IPS-11a (cell line): ENCODE measurements around the gene WNT5B.
"Not testable (repeated sequence)": the region's sequence is repeated elsewhere in the genome, so short reads cannot be mapped to it uniquely, and the experiment has no call there.

Experiments
- H3K4me3 ChIP-seq: one replicate; pipeline ENCODE4 v1.5.1; 2013; ENCODE audit warnings: low read depth, low read length, control low read depth

Gene WNT5B

DNA sequence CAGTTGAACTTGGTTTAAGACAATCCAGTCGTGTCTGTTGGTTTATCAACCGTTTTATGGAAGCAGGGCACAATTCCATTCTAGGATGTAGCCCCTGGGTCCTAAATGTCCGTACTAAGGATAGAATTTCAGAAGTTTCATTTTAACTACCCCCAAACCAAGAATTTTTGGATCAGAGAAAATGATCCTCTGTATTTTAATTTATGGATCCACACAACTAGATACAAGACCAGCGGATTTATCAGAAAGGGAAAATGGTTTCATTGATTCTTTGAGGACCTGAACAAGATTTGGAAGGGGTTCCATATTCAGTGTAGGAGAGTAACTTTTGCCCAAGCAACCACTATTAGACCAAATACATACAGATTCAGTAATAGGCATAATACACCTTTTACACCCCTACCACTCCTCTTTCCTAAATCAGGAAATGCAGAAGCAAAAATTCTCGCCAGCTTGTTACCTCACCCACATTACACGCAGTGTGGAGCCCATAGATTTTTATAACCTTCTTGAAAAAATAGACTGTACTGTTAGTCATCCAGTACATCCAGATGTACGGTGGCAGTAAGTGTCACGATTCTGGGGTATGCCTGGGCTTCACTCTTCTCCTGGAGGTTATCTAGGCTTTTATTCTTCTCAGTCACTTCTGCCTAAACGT is 33.2 kb upstream of the WNT5B start:
- H3K4me3 ChIP-seq, result no peak overlapping the region

DNA sequence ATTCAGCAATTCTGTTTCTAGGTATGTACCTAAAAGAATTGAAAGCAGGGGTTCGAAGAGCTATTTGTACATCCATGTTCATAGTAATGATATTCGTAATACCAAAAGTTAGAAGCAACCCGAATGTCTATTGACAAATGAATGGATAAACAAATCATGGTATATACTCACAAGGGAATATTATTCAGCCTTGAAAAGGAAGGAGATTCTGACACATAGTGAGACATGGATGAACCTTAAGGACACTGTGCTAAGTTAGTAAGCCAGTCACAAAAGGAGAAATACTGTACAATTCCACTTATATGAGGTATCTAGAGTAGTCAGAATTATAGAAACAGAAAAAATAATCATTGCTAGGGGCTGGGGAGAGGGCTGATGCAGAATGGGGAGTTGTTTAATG is 30.3 kb upstream of the WNT5B start:
- H3K4me3 ChIP-seq, result no peak overlapping the region

DNA sequence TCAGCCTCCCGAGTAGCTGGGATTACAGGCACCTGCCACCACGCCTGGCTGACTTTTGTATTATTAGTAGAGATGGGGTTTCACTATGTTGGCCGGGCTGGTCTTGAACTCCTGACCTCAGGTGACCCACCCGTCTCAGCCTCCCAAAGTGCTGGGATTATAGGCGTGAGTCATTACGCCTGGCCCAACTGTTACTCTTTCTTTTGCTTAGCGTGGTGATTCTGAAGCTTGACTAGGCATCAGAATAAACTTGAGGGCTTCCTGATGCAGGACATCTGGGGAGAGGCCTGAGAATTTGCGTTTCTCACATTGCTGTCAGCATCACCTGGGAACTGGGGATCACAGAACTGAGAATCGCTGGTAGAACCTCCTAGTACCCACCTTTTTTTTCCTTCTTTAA is 26.3 kb upstream of the WNT5B start:
- H3K4me3 ChIP-seq, result not testable (repeated sequence)

DNA sequence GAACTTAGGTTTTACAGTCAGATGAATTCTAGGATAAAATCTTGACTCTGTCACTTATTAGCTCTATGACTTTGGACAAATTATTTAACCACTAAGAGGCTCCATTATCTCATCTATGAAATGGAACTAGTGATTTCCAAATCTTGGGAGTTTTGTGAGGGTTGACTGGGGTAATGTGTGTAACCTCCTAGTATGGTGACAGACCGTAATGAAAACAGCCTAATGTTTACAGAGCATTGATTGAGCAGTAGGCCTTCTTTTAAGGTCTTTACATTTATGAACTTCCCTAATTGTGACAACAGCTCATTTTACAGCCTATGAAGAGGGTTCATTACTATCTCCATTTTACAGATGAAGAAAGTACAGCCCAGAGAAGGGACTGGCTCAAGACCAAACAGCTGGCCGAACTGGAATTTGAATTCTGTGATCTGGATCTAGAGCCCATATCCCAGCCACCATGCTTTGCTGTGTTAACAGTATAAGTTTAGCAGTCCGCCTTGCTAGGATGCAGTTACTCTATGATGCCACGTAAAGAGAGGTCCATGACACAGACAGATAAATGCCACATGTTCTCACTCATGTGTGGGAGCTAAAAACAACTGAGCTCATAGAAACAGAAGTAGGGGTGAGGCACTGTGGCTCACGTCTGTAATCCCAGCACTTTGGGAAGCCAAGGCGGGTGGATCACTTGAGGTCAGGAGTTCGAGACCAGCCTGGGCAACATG is 25.6 kb upstream of the WNT5B start:
- no peak overlapping the region for H3K4me3 ChIP-seq

DNA sequence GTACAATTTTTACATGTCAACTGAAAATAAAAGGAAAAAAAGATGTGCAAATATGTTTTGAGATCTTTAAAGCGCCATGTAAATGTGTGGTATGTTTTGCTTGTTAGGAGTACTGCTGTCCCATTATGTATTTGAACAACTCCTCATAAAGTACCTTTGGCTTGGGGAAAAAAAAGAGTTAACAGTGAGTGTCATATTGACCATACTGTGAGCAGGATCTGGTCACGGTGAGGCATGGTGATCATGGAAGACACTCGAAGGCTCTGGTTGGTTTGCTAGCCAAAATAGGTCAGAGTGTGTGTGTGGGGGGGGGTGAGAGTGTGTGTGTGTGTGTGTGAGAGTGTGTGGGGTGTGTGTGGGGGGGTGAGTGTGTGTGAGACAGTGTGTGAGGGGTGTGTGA is 24.6 kb upstream of the WNT5B start:
- H3K4me3 ChIP-seq, result no peak overlapping the region

DNA sequence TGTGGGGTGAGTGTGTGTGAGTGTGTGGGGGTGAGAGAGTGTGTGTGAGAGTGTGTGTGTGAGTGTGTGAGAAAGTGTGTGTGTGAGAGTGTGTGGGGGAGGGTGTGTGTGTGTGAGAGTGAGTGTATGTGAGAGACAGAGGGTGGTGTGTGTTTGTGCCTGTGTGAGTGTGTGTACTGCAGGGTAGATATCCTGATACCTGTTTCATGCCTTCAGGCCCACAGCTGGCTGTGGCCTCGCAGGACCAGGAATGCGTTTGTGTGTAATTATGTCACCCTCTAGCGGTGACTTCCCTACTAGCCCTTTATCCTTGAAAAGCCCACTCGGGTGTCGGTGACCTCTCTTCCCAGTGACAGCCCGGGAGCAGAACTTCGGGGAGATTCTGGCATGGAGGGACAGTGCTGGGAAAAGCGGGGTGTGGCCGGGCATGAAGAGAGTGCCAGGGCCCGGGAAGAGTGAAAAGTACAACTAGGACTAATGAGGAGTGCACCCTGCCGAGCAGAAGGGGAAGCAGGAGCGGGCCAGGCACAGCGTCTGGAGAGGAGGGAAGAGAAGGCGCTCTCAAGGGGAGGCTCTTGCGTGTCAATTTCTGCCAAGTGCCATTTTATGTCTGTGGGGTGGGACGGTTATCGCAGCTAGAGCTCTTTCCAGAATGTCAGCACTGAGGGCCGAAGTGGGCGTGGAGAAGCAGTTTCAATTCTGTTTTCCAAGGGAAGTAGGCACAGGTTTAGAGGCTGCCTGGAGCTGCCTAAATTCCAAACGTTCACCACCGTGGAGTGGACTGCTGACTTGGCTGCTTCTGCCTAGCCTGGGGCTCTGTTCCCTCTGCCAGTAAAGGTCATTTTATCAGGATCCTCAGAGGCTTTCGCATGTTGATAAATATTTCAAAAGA is 23.7 kb upstream of the WNT5B start:
- peak overlapping the region; percentile 31 for H3K4me3 ChIP-seq

DNA sequence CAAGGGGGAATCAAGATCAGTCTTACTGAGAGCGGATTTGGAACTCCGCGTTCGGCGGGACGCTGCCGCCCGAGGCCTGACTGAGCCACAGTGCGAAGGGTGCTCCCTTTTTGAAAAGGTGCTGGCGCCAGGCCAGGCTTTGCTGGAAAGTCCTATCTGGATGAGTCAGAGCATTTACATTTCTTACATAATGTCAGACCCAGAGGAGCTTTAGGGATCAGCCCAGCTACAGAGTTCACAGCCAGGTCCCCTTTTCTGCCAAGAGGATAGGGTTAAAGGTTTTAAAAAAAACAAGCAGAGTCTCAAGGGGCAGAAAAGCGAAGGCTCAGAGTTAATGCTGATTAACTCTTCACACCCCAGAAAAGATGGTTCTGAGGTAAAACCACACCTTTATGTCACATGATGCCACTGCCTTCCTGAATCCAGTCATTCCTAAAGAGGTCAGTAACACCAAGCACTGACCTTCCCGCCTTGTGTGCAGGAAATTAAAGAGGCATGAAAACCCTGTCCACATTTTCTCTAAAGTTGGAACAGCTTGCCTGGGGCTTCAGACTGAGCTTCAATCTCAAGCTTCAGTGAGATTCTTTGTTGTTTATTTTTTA is 22.9 kb upstream of the WNT5B start:
- H3K4me3 ChIP-seq, result peak overlapping the region; percentile 31

DNA sequence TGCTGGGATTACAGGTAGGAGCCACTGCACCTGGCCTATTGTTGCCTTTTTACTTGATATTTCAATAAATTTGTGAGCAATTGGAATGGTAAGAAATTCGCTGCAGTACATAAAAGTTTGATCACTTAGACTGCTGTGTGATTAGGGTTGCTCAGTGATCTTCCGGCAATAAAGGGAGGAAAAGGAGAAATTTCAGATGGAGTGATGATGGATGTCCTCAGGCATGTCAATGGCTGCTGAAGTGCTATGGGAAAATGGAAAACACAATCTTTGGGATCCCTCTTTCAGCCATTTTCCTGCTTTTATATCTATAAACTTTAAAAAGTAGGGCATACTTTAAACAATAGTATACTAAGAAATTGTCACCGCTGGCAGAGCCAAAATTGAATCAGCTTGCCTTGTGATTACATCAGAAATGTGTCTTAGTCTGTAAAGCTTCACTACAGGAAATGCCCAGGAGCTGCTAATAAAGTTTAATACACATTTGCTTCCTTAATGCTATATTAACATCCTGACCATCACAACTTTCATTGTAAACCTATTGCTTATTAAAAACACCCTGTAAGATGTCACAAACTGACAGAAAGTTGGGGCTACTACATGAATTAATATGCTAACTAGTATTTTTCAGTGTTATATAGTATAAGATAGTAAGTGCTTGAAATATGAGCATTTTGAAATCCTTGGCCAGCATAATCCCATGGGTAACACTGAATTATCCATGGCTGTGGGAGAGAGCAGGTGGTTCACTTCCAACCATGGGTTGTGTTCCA is 20.9 kb upstream of the WNT5B start:
- H3K4me3 ChIP-seq, result no peak overlapping the region

DNA sequence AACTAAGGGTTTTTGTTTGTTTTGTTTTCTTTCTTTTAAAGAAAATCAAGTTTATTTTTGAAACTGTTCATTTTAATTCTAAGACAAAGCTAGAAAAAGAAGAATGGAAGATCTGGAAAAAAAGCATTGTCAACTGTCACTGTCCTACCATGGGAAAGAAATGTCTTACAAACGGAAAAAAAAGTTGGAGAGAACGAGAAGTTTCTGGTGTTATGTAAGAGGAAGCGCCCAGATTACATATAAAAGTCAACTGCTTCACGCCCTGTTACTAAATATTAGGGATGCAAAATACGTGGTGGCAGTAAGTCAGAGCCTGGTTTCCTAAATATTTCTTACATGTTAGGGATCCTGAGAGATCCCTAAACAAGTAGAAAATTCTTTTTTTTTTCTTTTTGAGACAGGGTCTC is 20.3 kb upstream of the WNT5B start:
- H3K4me3 ChIP-seq, result no peak overlapping the region

DNA sequence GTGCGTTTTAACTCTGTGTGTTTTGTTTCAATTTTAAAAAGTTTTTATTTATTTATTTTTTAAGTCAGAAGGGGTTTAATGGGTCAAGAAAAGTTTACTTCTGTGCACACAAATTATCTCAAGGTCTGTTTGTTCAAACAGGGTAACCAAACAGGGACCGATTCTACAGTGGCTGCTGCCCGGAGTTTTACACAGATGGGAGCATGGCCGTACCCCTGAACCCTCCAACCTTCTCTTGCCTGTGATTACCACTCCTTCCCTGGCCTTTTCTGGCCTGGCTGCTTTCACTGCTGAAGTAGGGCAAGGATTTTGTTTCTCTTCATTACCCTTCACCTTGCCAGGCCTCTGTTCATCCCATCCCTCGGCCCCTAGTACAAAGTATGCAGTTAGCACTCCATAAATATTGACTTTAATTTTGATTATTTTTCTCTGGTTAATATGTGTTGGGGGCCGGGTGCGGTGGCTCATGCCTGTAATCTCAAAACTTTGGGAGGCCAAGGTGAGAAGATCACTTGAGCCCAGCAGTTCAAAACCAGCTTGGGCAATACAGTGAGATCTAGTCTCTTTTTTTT is 18.9 kb upstream of the WNT5B start:
- no peak overlapping the region for H3K4me3 ChIP-seq

DNA sequence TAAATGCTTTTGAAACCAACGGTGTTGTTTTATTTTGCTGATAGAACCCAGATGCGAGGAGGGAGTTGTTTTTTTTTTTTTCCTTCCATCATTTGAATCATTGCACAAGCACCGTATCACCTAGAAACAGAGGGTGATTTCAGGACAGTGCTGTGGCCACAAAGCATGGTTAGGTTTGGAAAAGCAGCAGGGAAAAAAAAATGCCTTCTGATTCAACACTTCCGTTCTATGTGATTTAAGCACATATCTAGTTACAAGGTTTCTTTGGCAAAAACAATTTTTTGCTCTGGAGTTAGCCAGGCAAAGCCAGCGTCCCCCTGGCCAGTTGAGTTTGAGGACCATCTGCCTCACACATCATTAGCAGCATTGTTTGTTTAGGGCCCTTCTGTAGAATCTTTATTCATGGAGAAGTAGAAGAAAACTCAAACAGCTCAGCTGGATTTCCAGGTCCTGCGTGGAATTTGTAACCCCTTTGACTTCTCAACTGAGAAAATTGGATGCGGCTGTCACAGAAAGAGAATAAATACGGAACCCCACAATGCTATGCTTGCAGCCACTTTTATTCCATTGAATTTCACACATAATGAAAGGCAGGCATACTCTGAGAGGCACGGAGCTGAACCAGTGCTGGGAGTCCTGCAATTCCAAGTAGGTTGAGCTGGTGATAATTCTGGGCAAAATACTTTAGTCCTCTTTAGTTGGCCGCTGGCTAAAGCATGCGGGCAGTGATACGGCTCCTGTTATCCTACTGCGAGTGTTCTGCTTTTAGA is 17.0 kb upstream of the WNT5B start:
- H3K4me3 ChIP-seq, result no peak overlapping the region

DNA sequence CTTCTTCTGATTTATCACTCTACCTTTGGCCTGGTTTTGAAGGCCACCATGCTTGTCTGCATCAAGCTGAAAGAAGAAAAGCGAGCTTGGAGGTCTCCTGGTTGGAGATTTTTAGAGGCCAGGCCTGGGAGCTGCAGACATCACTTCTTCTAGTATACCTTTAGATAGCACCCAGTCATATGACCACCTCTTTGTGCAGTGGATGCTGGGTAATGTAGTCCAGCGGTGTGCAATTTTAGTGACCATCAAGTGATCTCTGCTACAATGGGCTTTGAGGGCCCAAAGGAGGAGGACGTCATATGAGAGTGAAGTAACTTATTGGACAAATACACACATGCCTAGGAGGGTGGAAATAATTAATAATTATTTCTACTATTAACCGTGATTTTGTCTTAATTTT is 15.2 kb upstream of the WNT5B start:
- H3K4me3 ChIP-seq, result no peak overlapping the region

DNA sequence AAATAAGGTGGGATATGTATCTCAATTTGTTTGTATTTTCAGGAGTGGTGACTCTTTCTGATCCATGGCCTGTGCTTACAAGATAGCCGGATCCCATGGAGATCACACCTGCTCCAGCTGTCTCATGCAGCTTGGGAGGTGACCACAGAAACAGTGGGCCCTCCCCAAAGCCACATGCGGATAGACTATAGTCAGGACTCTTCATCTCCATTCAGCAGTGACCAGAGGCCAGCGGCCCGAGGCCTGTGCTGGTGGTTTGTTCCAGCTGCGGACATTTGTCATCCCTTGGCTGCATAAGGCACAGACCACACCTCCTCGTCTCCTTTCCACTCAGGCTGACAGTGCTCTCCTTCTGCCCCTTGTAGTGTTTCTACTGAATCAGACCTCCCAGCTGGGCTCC is 14.7 kb upstream of the WNT5B start:
- H3K4me3 ChIP-seq, result no peak overlapping the region

DNA sequence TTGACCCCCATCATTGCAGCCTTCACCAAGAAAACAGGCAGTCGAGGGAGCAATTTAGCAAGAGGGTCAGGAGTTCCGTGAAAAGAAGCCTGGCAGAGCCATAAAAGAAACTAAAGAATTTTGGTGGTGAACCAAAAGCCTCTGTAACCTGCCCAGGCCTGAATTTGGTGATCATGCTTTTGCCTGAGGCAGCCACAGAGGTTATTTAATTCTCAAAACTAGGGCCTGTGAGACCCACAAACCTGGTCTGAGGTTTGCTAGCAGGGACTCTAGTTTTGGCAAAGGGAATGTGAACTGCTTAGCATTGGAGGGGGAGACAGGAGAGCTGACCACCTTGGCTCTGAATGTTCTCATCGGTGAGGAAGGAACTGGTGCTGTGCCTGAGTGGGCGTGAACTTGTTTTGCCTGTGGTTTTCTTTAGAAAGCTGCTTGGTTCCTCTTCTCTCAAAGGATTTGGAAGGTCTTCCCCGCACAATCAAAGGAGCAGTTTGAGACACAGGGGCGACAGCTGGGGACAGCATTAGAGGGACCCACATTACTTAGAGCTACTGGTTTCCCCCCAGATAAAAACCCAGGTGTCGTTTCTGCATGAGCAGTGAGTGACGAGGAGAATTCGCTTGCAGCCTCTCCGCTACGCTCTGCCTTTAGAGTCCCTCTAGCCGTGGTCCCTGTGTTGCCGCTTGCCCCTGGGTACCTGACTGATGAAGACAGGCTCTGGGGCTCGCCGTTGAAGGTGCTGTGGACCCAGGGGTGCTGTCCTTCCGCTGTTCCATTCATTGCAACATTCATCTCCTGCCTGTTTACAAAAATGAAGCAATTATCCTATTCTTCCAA is 12.6 kb upstream of the WNT5B start:
- no peak overlapping the region for H3K4me3 ChIP-seq

DNA sequence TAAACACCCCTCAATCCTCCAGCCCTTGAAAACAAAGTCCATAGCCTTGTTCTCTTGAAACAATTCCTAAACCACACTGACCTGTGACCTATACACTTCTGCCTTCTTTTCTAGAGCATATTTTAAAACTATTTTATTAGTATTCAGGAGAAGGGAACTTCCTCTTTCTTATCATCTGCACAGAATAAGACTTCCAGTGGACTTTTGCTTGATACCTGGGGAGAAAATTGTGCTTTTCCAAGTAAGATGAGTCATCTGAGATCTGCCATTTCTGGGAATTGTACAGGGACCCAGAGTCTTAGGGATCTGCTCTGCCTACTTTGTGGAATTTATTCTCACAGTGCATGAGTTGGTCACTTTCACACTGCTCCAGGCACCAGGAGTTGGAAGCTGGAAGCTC is 10.5 kb upstream of the WNT5B start:
- no peak overlapping the region for H3K4me3 ChIP-seq

DNA sequence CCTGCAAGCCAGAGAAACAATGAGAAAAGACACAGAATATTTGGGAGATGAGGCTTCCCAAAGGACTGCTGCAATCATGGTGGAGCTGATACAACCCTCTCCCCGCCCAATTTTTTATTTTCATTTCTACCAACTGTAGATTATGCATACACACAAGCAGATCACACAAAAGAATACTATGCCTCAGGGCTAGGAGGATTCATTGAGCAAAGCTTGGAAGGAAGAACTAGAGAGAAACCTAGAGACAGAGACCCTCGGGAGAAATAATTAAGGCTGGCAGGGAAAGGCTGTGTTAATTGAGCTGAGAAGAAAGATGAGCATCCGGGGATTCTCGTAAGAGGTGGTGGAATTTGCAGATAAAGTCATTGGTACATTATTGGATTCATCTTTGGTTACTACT is 9.9 kb upstream of the WNT5B start:
- no peak overlapping the region for H3K4me3 ChIP-seq

DNA sequence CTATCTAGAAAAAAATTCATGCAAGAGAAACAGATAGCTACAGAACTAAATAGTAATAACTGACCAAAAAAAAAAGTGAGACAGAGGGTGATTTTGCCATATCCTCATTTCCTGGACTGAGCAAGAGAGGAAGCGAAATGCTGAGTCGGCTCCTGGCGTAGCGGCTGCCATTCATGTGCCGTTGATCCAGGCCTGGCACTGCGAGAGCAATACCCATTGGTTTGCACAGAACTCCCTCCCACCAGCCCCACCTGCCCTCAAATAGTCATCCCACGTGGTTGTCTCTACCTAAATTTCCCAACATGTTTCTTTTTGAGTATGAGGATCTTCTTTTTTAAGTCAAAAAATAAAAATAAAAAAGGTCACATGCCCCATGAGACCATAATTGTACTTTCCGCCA is 9.4 kb upstream of the WNT5B start:
- H3K4me3 ChIP-seq, result no peak overlapping the region

DNA sequence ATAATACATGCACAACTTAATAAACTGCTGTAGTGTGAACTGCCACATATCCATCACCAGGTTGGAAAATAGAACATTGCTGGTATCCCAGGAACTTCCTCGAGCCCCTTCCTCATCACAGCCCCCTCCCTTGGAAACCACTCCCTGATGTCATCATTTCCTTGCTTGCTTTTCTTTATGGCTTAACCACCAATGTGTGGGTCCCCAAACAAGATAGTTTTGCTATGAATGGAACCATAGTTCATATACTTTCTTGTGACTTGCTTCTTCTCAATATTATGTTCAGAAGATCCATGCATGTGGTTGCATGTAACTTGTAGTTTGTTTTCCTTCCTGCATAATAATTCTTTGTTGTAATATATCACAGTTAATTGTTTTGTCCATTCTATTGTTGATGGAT is 8.9 kb upstream of the WNT5B start:
- no peak overlapping the region for H3K4me3 ChIP-seq

DNA sequence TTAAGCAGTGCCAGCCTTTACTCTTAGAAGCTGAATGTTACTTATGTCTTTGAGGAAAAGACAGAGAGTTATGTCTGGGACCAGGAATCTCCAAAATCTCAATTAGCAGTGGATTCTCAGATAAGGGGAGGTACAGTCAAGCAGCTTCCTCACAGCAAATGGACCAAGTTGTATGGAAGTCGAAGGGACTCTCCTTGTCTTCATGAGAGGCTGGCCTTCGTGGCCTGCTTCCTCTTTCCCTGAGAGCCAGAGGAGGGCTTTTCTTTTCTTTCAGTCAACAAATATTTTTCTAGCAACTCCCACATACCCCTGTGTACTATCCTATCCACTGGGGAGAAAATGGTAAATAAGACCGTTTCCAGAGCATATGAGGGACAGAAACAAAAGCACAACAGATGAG is 6.6 kb upstream of the WNT5B start:
- H3K4me3 ChIP-seq, result no peak overlapping the region
